ENCODE results near the gene DCTN2.
"Not testable (repeated sequence)": the region's sequence is repeated elsewhere in the genome, so short reads cannot be mapped to it uniquely, and the experiment has no call there.

Gene DCTN2

GRCh38 chr12:57518920-57519795, 27.8 kb downstream of the DCTN2 start:
- DNase-seq (ENCODE audit: low read depth in 2 of 2), result peak; percentile 64 to 76
- peak overlapping the region; percentile 90 to 97 for H3K4me3 ChIP-seq (replicated peaks in 1 of 2; ENCODE audit: low read depth in 2 of 2, low read length in 2 of 2)
- no peak for TF ChIP-seq CTCF (IDR thresholded peaks at IDR 0.05; ENCODE audit: low read depth, low read length)

GRCh38 chr12:57518176-57518919, 28.6 kb downstream of the DCTN2 start:
- H3K4me3 ChIP-seq (replicated peaks in 1 of 2; ENCODE audit: low read depth in 2 of 2, low read length in 2 of 2), result peak overlapping the region; percentile 90 to 97
- DNase-seq (ENCODE audit: low read depth in 2 of 2), result peak; percentile 32 to 46
- no peak for TF ChIP-seq CTCF (IDR thresholded peaks at IDR 0.05; ENCODE audit: low read depth, low read length)

- peak overlapping the region; percentile 90 to 97 for H3K4me3 ChIP-seq (replicated peaks in 1 of 2; ENCODE audit: low read depth in 2 of 2, low read length in 2 of 2)
These were observed 29.3 kb downstream of the DCTN2 start for GRCh38 chr12:57517718-57518117.

GRCh38 chr12:57517187-57517586, 29.8 kb downstream of the DCTN2 start:
- DNase-seq (ENCODE audit: low read depth in 2 of 2), result peak; percentile 43 to 49
- TF ChIP-seq CTCF (IDR thresholded peaks at IDR 0.05; ENCODE audit: low read depth, low read length), result no peak
- H3K4me3 ChIP-seq (replicated peaks in 1 of 2; ENCODE audit: low read depth in 2 of 2, low read length in 2 of 2), result no peak overlapping the region

More at GRCh38 chr12:57517718-57518117, 29.3 kb downstream of the DCTN2 start:
- DNase-seq (ENCODE audit: low read depth in 2 of 2), result not testable (repeated sequence)

GRCh38 chr12:57516617-57517153, 30.3 kb downstream of the DCTN2 start:
- TF ChIP-seq CTCF (IDR thresholded peaks at IDR 0.05; ENCODE audit: low read depth, low read length), result no peak
- no peak overlapping the region for H3K4me3 ChIP-seq (replicated peaks in 1 of 2; ENCODE audit: low read depth in 2 of 2, low read length in 2 of 2)
- DNase-seq (ENCODE audit: low read depth in 2 of 2), result no peak

- no peak for TF ChIP-seq CTCF (IDR thresholded peaks at IDR 0.05; ENCODE audit: low read depth, low read length)
- no peak overlapping the region for H3K4me3 ChIP-seq (replicated peaks in 1 of 2; ENCODE audit: low read depth in 2 of 2, low read length in 2 of 2)
- peak in 1 of 2 donors; percentile 23 for DNase-seq (ENCODE audit: low read depth in 2 of 2)
These were observed 31.0 kb downstream of the DCTN2 start for GRCh38 chr12:57515934-57516541.

Data from cardiac fibroblast (primary cell).